GM12878 (cell line): ENCODE results near the gene SRSF12.

ENCODE experiments used
- E2F4 ChIP-seq: IDR thresholded peaks from 2 replicates; pipeline ENCODE4 v1.6.1; 2012; ENCODE audit warnings: low read depth, low read length, improper control_type of control experiment
- EP300 ChIP-seq, 2 experiments: fragments of 150-350 bp in 1 of 2; IDR thresholded peaks; 2 replicates each; pipeline ENCODE4 v1.6.1; 2011 to 2012; ENCODE audit warnings: low read depth in 2 of 2, low read length in 2 of 2, borderline replicate concordance in 1 of 2, improper control_type of control experiment in 1 of 2, inconsistent platforms in 1 of 2; ENCODE audit not compliant: control insufficient read depth in 1 of 2
- HCFC1 ChIP-seq: fragments of 150-350 bp; IDR thresholded peaks from 2 replicates; pipeline ENCODE4 v1.6.1; 2014; ENCODE audit warnings: low read length

GRCh38 chr6:89048288-89048923 is 69.5 kb downstream of the SRSF12 start:
- TF ChIP-seq HCFC1 (no peak), EP300 (IDR thresholded peaks at IDR 0.05; ENCODE audit: borderline replicate concordance in 1 of 2, control insufficient read depth in 1 of 2, low read depth in 2 of 2, low read length in 2 of 2) (no peak), E2F4 (no peak)
